ENCODE data around the gene ITPRID1. TPM values are rescaled to one million over a fixed set of nuclear protein-coding genes. Genes with fewer than 3 reads are reported as not detected.

Gene ITPRID1
- total RNA-seq, 1 experiment from 2014 or later, result 1.2 TPM

DNA sequence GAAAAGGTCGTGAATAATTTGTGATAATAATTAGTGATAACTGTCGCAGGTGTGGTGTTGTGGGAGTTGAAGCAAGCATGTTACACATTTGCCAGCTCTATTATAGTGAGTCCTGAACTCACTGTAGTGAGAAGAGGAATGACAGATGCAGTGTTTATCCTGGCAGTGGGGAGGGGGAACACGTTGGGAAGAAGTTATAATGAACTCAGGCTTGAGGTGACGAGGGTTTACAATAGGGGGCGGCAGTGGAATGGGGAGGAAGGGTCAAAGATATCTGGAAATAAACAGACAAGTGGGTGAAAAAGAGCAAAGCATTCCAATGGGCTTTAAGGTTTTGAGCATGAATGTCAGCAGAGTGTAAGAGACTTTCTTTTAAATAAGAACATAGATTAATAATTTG is 49.6 kb downstream of the ITPRID1 start:
- Histone ChIP-seq H4K91ac (ENCODE audit: insufficient read length, low read depth, low read length) (no peak overlapping the region), H4K8ac (replicated peaks; ENCODE audit: insufficient read length, low read depth, low read length) (no peak overlapping the region), H3K27me3 (ENCODE audit: insufficient read depth, low read length) (no peaks in the 10 kb centered on the region), H3K18ac (ENCODE audit: insufficient read length, low read depth, low read length) (no peak overlapping the region), H3K79me1 (ENCODE audit: insufficient read depth, low read depth, low read length, poor library complexity, severe bottlenecking) (no peaks in the 10 kb centered on the region), H2BK120ac (ENCODE audit: low read depth, low read length, poor library complexity, severe bottlenecking) (no peak overlapping the region), H3K9me3 (ENCODE audit: control insufficient read depth, low read depth, low read length) (no peaks in the 10 kb centered on the region), H3K4me1 (ENCODE audit: insufficient read depth, low read length) (peaks cover 9% of the 10 kb centered on the region), H3T11ph (ENCODE audit: low read length) (no peak overlapping the region), H4K20me1 (ENCODE audit: control insufficient read depth, insufficient read depth, insufficient read length) (no peaks in the 10 kb centered on the region), H3K4me2 (ENCODE audit: insufficient read depth, insufficient read length, low read length) (no peak overlapping the region), H3K79me2 (ENCODE audit: insufficient read depth, low read length) (no peaks in the 10 kb centered on the region), H3K56ac (ENCODE audit: insufficient read length, low read depth, low read length) (no peak overlapping the region), H2AFZ (ENCODE audit: low read length) (no peak overlapping the region), H2AK5ac (ENCODE audit: insufficient read length, low read length) (no peak overlapping the region), H3K23ac (ENCODE audit: insufficient read length, low read depth, low read length) (no peak overlapping the region), H2BK15ac (ENCODE audit: low read depth, low read length) (no peak overlapping the region), H2BK5ac (ENCODE audit: insufficient read length, low read length) (no peak overlapping the region), H3K27ac (ENCODE audit: insufficient read length, low read depth, low read length) (no peak overlapping the region), H4K5ac (ENCODE audit: insufficient read length, low read depth, low read length) (no peak overlapping the region), H3K14ac (ENCODE audit: insufficient read depth, low read length) (no peak overlapping the region), H3K23me2 (ENCODE audit: insufficient read length, low read depth, low read length, poor library complexity, severe bottlenecking) (no peaks in the 10 kb centered on the region), H2BK12ac (ENCODE audit: insufficient read length, low read depth, low read length) (no peak overlapping the region), H3K9ac (ENCODE audit: extremely low read depth, insufficient read length, low read length) (no peak overlapping the region), H2BK20ac (ENCODE audit: low read depth, low read length, poor library complexity, severe bottlenecking) (no peak overlapping the region), H3K4ac (ENCODE audit: low read depth, low read length) (no peak overlapping the region)
- Mint-ChIP-seq H3K4me3 (no peak overlapping the region), H3K9me3 (no peaks in the 10 kb centered on the region), H3K27ac (no peak overlapping the region), H3K27me3 (ENCODE audit: low read depth) (peaks cover 8% of the 10 kb centered on the region), H3K4me1 (peaks cover 42 to 45% of the 10 kb centered on the region in 2 experiments), H3K36me3 (ENCODE audit: insufficient read depth in 1 of 3, low read depth in 3 of 3) (no peaks in the 10 kb centered on the region)
- DNase-seq, result no peak
- TF ChIP-seq CTCF (conservative IDR thresholded peaks at IDR 0.05), result peak; percentile 42
- no CpG with 5 or more reads among the region's 5 CpGs for WGBS (ENCODE audit: extremely low coverage, insufficient read length, low lambda C conversion rate)
